ENCODE measurements around the gene COX7A2. TPM values are rescaled to one million over a fixed set of nuclear protein-coding genes. Genes with fewer than 3 reads are reported as not detected.

COX7A2 gene
- total and polyA plus RNA-seq, 8 donors, result 76.5 to 214 (median 131) TPM

- WGBS, 2 donors, result 0% methylated on average over 55 of the region's 55 CpGs
- Histone ChIP-seq H3K27ac (peak within 1 kb of the TSS; percentile 79 to 94 (median 87)), H3K36me3 (no peaks in the 10 kb centered on the region), H3K4me1 (peaks cover 8 to 50% (median 45%) of the 10 kb centered on the region in 3 donors), H3K27me3 (no peaks in the 10 kb centered on the region), H3K4me3 (peak within 1 kb of the TSS; percentile 59 to 88 (median 79)), H3K9me3 (no peaks in the 10 kb centered on the region)
- intact Hi-C loops (cut with DNase I), result no loop called here
- DNase-seq (peak; percentile 95 to 99 (median 97)), FAIRE-seq (peak; percentile 95), ATAC-seq (peak; percentile 96 to 98 (median 98))
- no peak for TF ChIP-seq CTCF (IDR thresholded peaks at IDR 0.05)
Observed at GRCh38 chr6:75284632-75285282, 41.2 kb upstream of the COX7A2 start, which contains the start of gene TMEM30A. TSS of gene TMEM30A (minus strand) at chr6:75284792. CDS start at chr6:75284638, 154 bp downstream.

GRCh38 chr6:75283907-75284631 is 40.5 kb upstream of the COX7A2 start:
- intact Hi-C loops (cut with DNase I), result no loop called here
- Histone ChIP-seq H3K27ac (peak overlapping the region; percentile 79 to 94 (median 87)), H3K4me1 (peaks cover 12 to 54% (median 46%) of the 10 kb centered on the region in 3 donors), H3K27me3 (no peaks in the 10 kb centered on the region), H3K4me3 (peak overlapping the region; percentile 59 to 88 (median 79)), H3K9me3 (no peaks in the 10 kb centered on the region), H3K36me3 (no peaks in the 10 kb centered on the region)
- ATAC-seq (peak; percentile 25 to 45 (median 34)), DNase-seq (no peak), FAIRE-seq (no peak)
- WGBS, 2 donors, result 0 to 1% methylated on average over 36 of the region's 36 CpGs
- no peak for TF ChIP-seq CTCF (IDR thresholded peaks at IDR 0.05)

- WGBS, 2 donors, result 30 to 35% methylated on average over 2 of the region's 2 CpGs
- DNase-seq (no peak), FAIRE-seq (no peak), ATAC-seq (no peak)
- no peak for TF ChIP-seq CTCF (IDR thresholded peaks at IDR 0.05)
- H3K9me3 ChIP-seq, result no peaks in the 10 kb centered on the region
- H3K36me3 ChIP-seq, result no peaks in the 10 kb centered on the region
- H3K27me3 ChIP-seq, result no peaks in the 10 kb centered on the region
- intact Hi-C loops (cut with DNase I), result no loop called here
- H3K27ac ChIP-seq, result no peak overlapping the region
- H3K4me1 ChIP-seq, result peaks cover 12 to 56% (median 52%) of the 10 kb centered on the region in 3 donors
- peak overlapping the region in 3 of 4 donors; percentile 59 to 80 (median 78) for H3K4me3 ChIP-seq
Observed at GRCh38 chr6:75282706-75283105, 39.1 kb upstream of the COX7A2 start.

- Histone ChIP-seq H3K27me3 (no peaks in the 10 kb centered on the region), H3K4me3 (peak overlapping the region in 2 of 4 donors; percentile 59 to 78), H3K27ac (no peak overlapping the region), H3K4me1 (peaks cover 12 to 52% (median 50%) of the 10 kb centered on the region in 3 donors), H3K36me3 (no peaks in the 10 kb centered on the region), H3K9me3 (no peaks in the 10 kb centered on the region)
- TF ChIP-seq CTCF (IDR thresholded peaks at IDR 0.05), result no peak
- no peak for ATAC-seq
- no peak for FAIRE-seq
- DNase-seq, result no peak
- intact Hi-C loops (cut with DNase I), result no loop called here
Observed at GRCh38 chr6:75281653-75282052, 38.1 kb upstream of the COX7A2 start.
